ENCODE results near the gene IL34. TPM values are rescaled to one million over a fixed set of nuclear protein-coding genes. Genes with fewer than 3 reads are reported as not detected.

The IL34 gene
- total RNA-seq, 2 experiments from 2014 or later, result 0.42 TPM; not detected in 1

GRCh38 chr16:70657956-70658355 is 11.6 kb downstream of the IL34 start:
- Mint-ChIP-seq H3K36me3 (no peaks in the 10 kb centered on the region), H3K27me3 (peaks cover 3% of the 10 kb centered on the region), H3K9me3 (no peaks in the 10 kb centered on the region), H3K4me1 (peaks cover 8% of the 10 kb centered on the region), H3K4me3 (no peak overlapping the region), H3K27ac (no peak overlapping the region)
- ATAC-seq (ENCODE audit: low read depth) (no peak), DNase-seq (no peak)
- POLR2A ChIA-PET, result no interaction called here

GRCh38 chr16:70658921-70659320 is 12.6 kb downstream of the IL34 start:
- DNase-seq (no peak), ATAC-seq (ENCODE audit: low read depth) (no peak)
- H3K9me3 Mint-ChIP-seq, result no peaks in the 10 kb centered on the region
- H3K27ac Mint-ChIP-seq, result peak overlapping the region; percentile 39
- H3K27me3 Mint-ChIP-seq, result peaks cover 3% of the 10 kb centered on the region
- peaks cover 4% of the 10 kb centered on the region for H3K4me1 Mint-ChIP-seq
- POLR2A ChIA-PET, result no interaction called here
- H3K36me3 Mint-ChIP-seq, result no peaks in the 10 kb centered on the region
- no peak overlapping the region for H3K4me3 Mint-ChIP-seq

GRCh38 chr16:70659546-70659945 is 13.2 kb downstream of the IL34 start:
- ATAC-seq (ENCODE audit: low read depth), result no peak
- H3K4me3 Mint-ChIP-seq, result no peak overlapping the region
- H3K36me3 Mint-ChIP-seq, result no peaks in the 10 kb centered on the region
- no peak for DNase-seq
- POLR2A ChIA-PET, result interaction anchor here (0.9 kb wide), 1 partner anchor 37 kb away, joined by 3 read pairs; no protein-coding TSS in a partner anchor
- H3K4me1 Mint-ChIP-seq, result peaks cover 4% of the 10 kb centered on the region
- H3K27ac Mint-ChIP-seq, result no peak overlapping the region
- peaks cover 3% of the 10 kb centered on the region for H3K27me3 Mint-ChIP-seq
- no peaks in the 10 kb centered on the region for H3K9me3 Mint-ChIP-seq

- ATAC-seq (ENCODE audit: low read depth) (no peak), DNase-seq (no peak)
- Mint-ChIP-seq H3K27me3 (peaks cover 3% of the 10 kb centered on the region), H3K4me1 (peaks cover 4% of the 10 kb centered on the region), H3K36me3 (no peaks in the 10 kb centered on the region), H3K9me3 (no peaks in the 10 kb centered on the region), H3K4me3 (peak overlapping the region; percentile 30), H3K27ac (peak overlapping the region; percentile 78)
- POLR2A ChIA-PET, result interaction anchor here (0.9 kb wide), 1 partner anchor 36 kb away, joined by 3 read pairs; no protein-coding TSS in a partner anchor
Measured at GRCh38 chr16:70659953-70660671, 13.8 kb downstream of the IL34 start.

GRCh38 chr16:70660672-70661350 is 14.5 kb downstream of the IL34 start:
- no peaks in the 10 kb centered on the region for H3K9me3 Mint-ChIP-seq
- H3K27me3 Mint-ChIP-seq, result no peaks in the 10 kb centered on the region
- POLR2A ChIA-PET, result interaction anchor here (0.9 kb wide), 1 partner anchor 35 kb away, joined by 3 read pairs; no protein-coding TSS in a partner anchor
- ATAC-seq (ENCODE audit: low read depth) (peak; percentile 53), DNase-seq (no peak)
- H3K36me3 Mint-ChIP-seq, result no peaks in the 10 kb centered on the region
- H3K4me3 Mint-ChIP-seq, result peak overlapping the region; percentile 30
- H3K27ac Mint-ChIP-seq, result peak overlapping the region; percentile 78
- H3K4me1 Mint-ChIP-seq, result peaks cover 4% of the 10 kb centered on the region

- POLR2A ChIA-PET, result no interaction called here
- DNase-seq, result no peak
- no peak overlapping the region for H3K4me3 Mint-ChIP-seq
Measured at GRCh38 chr16:70661534-70661917, 15.2 kb downstream of the IL34 start.

GRCh38 chr16:70661918-70662641 is 15.7 kb downstream of the IL34 start:
- DNase-seq, result no peak
- POLR2A ChIA-PET, result no interaction called here
- Mint-ChIP-seq H3K36me3 (peaks cover 4% of the 10 kb centered on the region), H3K9me3 (no peaks in the 10 kb centered on the region), H3K4me1 (peaks cover 4% of the 10 kb centered on the region), H3K27me3 (no peaks in the 10 kb centered on the region), H3K4me3 (no peak overlapping the region), H3K27ac (peak overlapping the region; percentile 21)
- no peak for ATAC-seq (ENCODE audit: low read depth)

More at GRCh38 chr16:70661534-70661917, 15.2 kb downstream of the IL34 start:
- no peak for ATAC-seq (ENCODE audit: low read depth)
- Mint-ChIP-seq H3K9me3 (no peaks in the 10 kb centered on the region), H3K4me1 (peaks cover 4% of the 10 kb centered on the region), H3K27me3 (no peaks in the 10 kb centered on the region), H3K36me3 (peaks cover 1% of the 10 kb centered on the region), H3K27ac (no peak overlapping the region)

- H3K9me3 Mint-ChIP-seq, result no peaks in the 10 kb centered on the region
- no peaks in the 10 kb centered on the region for H3K27me3 Mint-ChIP-seq
- DNase-seq (no peak), ATAC-seq (ENCODE audit: low read depth) (no peak)
- peaks cover 4% of the 10 kb centered on the region for H3K4me1 Mint-ChIP-seq
- POLR2A ChIA-PET, result no interaction called here
- no peak overlapping the region for H3K4me3 Mint-ChIP-seq
- H3K27ac Mint-ChIP-seq, result no peak overlapping the region
- peaks cover 4% of the 10 kb centered on the region for H3K36me3 Mint-ChIP-seq
Measured at GRCh38 chr16:70662991-70663523, 16.7 kb downstream of the IL34 start.

- Mint-ChIP-seq H3K9me3 (no peaks in the 10 kb centered on the region), H3K27me3 (no peaks in the 10 kb centered on the region), H3K36me3 (peaks cover 4% of the 10 kb centered on the region), H3K4me3 (no peak overlapping the region), H3K27ac (no peak overlapping the region), H3K4me1 (peaks cover 4% of the 10 kb centered on the region)
- ATAC-seq (ENCODE audit: low read depth) (no peak), DNase-seq (no peak)
- POLR2A ChIA-PET, result no interaction called here
Measured at GRCh38 chr16:70663524-70664324, 17.4 kb downstream of the IL34 start.

GRCh38 chr16:70664325-70665112 is 18.2 kb downstream of the IL34 start:
- Mint-ChIP-seq H3K27me3 (no peaks in the 10 kb centered on the region), H3K4me1 (peaks cover 4% of the 10 kb centered on the region), H3K27ac (no peak overlapping the region), H3K36me3 (peaks cover 4% of the 10 kb centered on the region), H3K9me3 (no peaks in the 10 kb centered on the region), H3K4me3 (no peak overlapping the region)
- POLR2A ChIA-PET, result no interaction called here
- DNase-seq (no peak), ATAC-seq (ENCODE audit: low read depth) (no peak)

- H3K9me3 Mint-ChIP-seq, result no peaks in the 10 kb centered on the region
- ATAC-seq (ENCODE audit: low read depth), result no peak
- POLR2A ChIA-PET, result no interaction called here
- H3K27me3 Mint-ChIP-seq, result no peaks in the 10 kb centered on the region
- H3K4me3 Mint-ChIP-seq, result no peak overlapping the region
- H3K4me1 Mint-ChIP-seq, result peaks cover 4% of the 10 kb centered on the region
- no peak overlapping the region for H3K27ac Mint-ChIP-seq
- DNase-seq, result no peak
- peaks cover 4% of the 10 kb centered on the region for H3K36me3 Mint-ChIP-seq
Measured at GRCh38 chr16:70665113-70665694, 18.8 kb downstream of the IL34 start.

All from activated naive CD8-positive, alpha-beta T cell treated with anti-CD3 and anti-CD28 coated beads, Interleukin-2, amount 10 ng/mL, durations not matched to agents 7 days and 5 days (primary cell).